ENCODE results near the gene SORCS2.

DNA sequence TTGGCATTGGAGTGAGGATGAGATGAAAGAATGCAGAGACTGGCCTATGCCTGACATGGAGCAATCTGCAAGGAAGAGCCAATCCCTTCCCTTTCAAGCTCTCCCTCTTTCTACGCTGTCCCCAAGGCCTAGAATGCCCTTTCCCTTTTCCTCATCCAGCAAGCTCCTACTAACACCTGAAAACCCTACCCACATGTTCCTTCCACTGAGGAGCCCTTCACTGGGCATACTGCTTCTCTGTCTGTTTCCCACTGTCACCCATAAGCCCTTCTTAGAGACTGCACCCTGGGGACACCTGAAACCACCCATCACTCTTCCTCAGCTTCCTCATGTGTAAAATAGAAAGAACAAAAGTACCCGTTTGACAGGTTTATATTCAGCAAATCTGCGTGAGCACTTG lies 492.0 kb downstream of the SORCS2 start:
- TF ChIP-seq, protein P1, sequence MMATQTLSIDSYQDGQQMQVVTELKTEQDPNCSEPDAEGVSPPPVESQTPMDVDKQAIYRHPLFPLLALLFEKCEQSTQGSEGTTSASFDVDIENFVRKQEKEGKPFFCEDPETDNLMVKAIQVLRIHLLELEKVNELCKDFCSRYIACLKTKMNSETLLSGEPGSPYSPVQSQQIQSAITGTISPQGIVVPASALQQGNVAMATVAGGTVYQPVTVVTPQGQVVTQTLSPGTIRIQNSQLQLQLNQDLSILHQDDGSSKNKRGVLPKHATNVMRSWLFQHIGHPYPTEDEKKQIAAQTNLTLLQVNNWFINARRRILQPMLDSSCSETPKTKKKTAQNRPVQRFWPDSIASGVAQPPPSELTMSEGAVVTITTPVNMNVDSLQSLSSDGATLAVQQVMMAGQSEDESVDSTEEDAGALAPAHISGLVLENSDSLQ (IDR thresholded peaks at IDR 0.05), result no peak
- no peak for TF ChIP-seq SP1 (IDR thresholded peaks at IDR 0.05)
- TF ChIP-seq FOXA1 (IDR thresholded peaks at IDR 0.05), result no peak
